ENCODE measurements around the gene IDH3A.

DNA sequence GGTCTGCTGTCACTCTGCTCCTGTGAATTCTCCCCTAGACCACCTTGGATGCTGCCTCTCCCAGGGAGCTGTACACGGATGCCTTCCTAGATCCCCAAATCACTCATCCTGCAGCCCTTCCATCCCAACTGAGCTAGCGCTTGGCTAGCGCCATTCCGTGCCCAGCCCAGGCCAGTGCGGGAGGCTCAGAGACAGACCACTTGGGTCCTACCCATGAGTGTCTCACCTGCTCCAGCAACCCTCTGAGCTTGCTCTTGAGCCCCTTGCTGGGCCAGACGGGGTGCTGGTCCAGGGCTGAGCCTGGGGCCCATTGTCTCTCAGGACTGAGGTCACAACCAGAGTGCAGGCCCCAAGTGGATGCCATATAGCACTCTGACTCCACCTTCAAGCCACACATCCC lies 39.1 kb upstream of the IDH3A start:
- TF ChIP-seq, protein P1, sequence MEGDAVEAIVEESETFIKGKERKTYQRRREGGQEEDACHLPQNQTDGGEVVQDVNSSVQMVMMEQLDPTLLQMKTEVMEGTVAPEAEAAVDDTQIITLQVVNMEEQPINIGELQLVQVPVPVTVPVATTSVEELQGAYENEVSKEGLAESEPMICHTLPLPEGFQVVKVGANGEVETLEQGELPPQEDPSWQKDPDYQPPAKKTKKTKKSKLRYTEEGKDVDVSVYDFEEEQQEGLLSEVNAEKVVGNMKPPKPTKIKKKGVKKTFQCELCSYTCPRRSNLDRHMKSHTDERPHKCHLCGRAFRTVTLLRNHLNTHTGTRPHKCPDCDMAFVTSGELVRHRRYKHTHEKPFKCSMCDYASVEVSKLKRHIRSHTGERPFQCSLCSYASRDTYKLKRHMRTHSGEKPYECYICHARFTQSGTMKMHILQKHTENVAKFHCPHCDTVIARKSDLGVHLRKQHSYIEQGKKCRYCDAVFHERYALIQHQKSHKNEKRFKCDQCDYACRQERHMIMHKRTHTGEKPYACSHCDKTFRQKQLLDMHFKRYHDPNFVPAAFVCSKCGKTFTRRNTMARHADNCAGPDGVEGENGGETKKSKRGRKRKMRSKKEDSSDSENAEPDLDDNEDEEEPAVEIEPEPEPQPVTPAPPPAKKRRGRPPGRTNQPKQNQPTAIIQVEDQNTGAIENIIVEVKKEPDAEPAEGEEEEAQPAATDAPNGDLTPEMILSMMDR (conservative IDR thresholded peaks at IDR 0.05; ENCODE audit: low read depth, low read length), result no peak
- no peak for TF ChIP-seq EZH2 (IDR thresholded peaks at IDR 0.05; ENCODE audit: borderline replicate concordance, low read depth, low read length, poor library complexity, severe bottlenecking)

All from A673 (cell line).